IMR-90 (cell line): ENCODE data around the gene DOK4. TPM values are rescaled to one million over a fixed set of nuclear protein-coding genes. Genes with fewer than 3 reads are reported as not detected.

Source experiments
- ATAC-seq: fragments of 200-7000 bp; cut with Tn5 transposase; 2 replicates; pipeline ENCODE4 v1.9.1; 2020; ENCODE audit warnings: low read depth, mild to moderate bottlenecking, moderate library complexity
- BruUV-seq: library from RNA; stranded (reverse); fragments of 400-500 nt; replicated peaks from 2 replicates; lab custom pipeline; 2021; lab: Mats Ljungman, UMichigan
- CTCF ChIA-PET: fragments of 300-600 bp; formaldehyde crosslinking; extraction: SDS; loops from one replicate; lab custom pipeline; 2021; ENCODE audit warnings: antibody characterized with exemption; lab: Yijun Ruan, JAX
- POLR2A ChIA-PET: fragments of 300-600 bp; sonication (Branson Sonifier 250); formaldehyde crosslinking; loops from one replicate; lab custom pipeline; 2022; ENCODE audit warnings: antibody characterized with exemption; ENCODE audit not compliant: unreplicated experiment; lab: Charles Lee
- DNase-seq: peaks from one replicate; pipeline ENCODE4 v3.0.0; 2013
- H2AFZ ChIP-seq: replicated peaks from 2 replicates; pipeline ENCODE3; 2013; ENCODE audit warnings: low read length, mild to moderate bottlenecking; ENCODE audit not compliant: poor library complexity
- H2AK5ac ChIP-seq: 2 replicates; pipeline ENCODE4 v1.6.1; 2013; ENCODE audit warnings: low read depth, low read length, inconsistent platforms
- H2AK9ac ChIP-seq: replicated peaks from 2 replicates; pipeline ENCODE3; 2013; ENCODE audit warnings: mild to moderate bottlenecking, low read depth, low read length, moderate library complexity; ENCODE audit not compliant: poor library complexity
- H2BK120ac ChIP-seq: 2 replicates; pipeline ENCODE4 v1.6.1; 2013; ENCODE audit warnings: low read depth, low read length, inconsistent platforms
- H2BK15ac ChIP-seq: 3 replicates; pipeline ENCODE4 v1.6.1; 2013; ENCODE audit warnings: low read depth, low read length, inconsistent platforms
- H2BK20ac ChIP-seq: 2 replicates; pipeline ENCODE4 v1.6.1; 2013; ENCODE audit warnings: low read depth, mild to moderate bottlenecking, inconsistent platforms, low read length, moderate library complexity
- H2BK5ac ChIP-seq: 2 replicates; pipeline ENCODE4 v1.6.1; 2013; ENCODE audit warnings: mild to moderate bottlenecking, low read depth, low read length, inconsistent platforms; ENCODE audit not compliant: poor library complexity, severe bottlenecking
- H3K14ac ChIP-seq: replicated peaks from 2 replicates; pipeline ENCODE4 v1.6.1; 2013; ENCODE audit warnings: low read depth, low read length, inconsistent platforms
- H3K18ac ChIP-seq: 2 replicates; pipeline ENCODE4 v1.6.1; 2013; ENCODE audit warnings: low read depth, low read length, control low read depth
- H3K23ac ChIP-seq: 2 replicates; pipeline ENCODE4 v1.6.1; 2013; ENCODE audit warnings: low read depth, low read length, inconsistent platforms
- H3K27ac ChIP-seq: 2 replicates; pipeline ENCODE4 v1.5.1; 2013; ENCODE audit warnings: mild to moderate bottlenecking, control low read depth, low read length; ENCODE audit not compliant: insufficient read depth
- H3K27me3 ChIP-seq: 2 replicates; pipeline ENCODE4 v1.6.1; 2013; ENCODE audit warnings: low read length; ENCODE audit not compliant: control insufficient read depth, insufficient read depth
- H3K36me3 ChIP-seq: 2 replicates; pipeline ENCODE4 v1.6.1; 2013; ENCODE audit warnings: low read length, mixed read lengths; ENCODE audit not compliant: control insufficient read depth, insufficient read depth
- H3K4ac ChIP-seq: 2 replicates; pipeline ENCODE4 v1.6.1; 2013; ENCODE audit warnings: low read depth, low read length, inconsistent platforms
- H3K4me1 ChIP-seq: 2 replicates; pipeline ENCODE4 v1.6.1; 2013; ENCODE audit warnings: low read length, mixed read lengths; ENCODE audit not compliant: control insufficient read depth, insufficient read depth
- H3K4me2 ChIP-seq: 2 replicates; pipeline ENCODE4 v1.6.1; 2013; ENCODE audit warnings: low read depth, mild to moderate bottlenecking, control low read depth, low read length, moderate library complexity
- H3K4me3 ChIP-seq: 2 replicates; pipeline ENCODE4 v1.5.1; 2013; ENCODE audit warnings: low read depth, mild to moderate bottlenecking, control low read depth, low read length, moderate library complexity; ENCODE audit not compliant: insufficient read depth
- H3K56ac ChIP-seq: 2 replicates; pipeline ENCODE4 v1.6.1; 2013; ENCODE audit warnings: low read length, inconsistent platforms; ENCODE audit not compliant: insufficient read depth; ENCODE audit errors: extremely low read depth
- H3K79me1 ChIP-seq, 2 experiments: 2 replicates each; pipeline ENCODE4 v1.6.1; 2013; ENCODE audit warnings: low read length in 2 of 2, inconsistent platforms in 1 of 2, low read depth in 1 of 2
- H3K9ac ChIP-seq: 2 replicates; pipeline ENCODE4 v1.6.1; 2013; ENCODE audit warnings: low read depth, low read length, control low read depth
- H3K9me1 ChIP-seq: 2 replicates; pipeline ENCODE4 v1.6.1; 2013; ENCODE audit warnings: low read length, inconsistent platforms; ENCODE audit not compliant: insufficient read depth
- H3K9me3 ChIP-seq: 2 replicates; pipeline ENCODE4 v1.6.1; 2013; ENCODE audit warnings: low read length; ENCODE audit not compliant: control insufficient read depth, insufficient read depth
- H4K20me1 ChIP-seq: 2 replicates; pipeline ENCODE4 v1.6.1; 2013; ENCODE audit warnings: low read length, inconsistent platforms; ENCODE audit not compliant: insufficient read depth
- H4K5ac ChIP-seq: 2 replicates; pipeline ENCODE4 v1.6.1; 2013; ENCODE audit warnings: mild to moderate bottlenecking, low read depth, low read length, control low read depth
- H4K8ac ChIP-seq, 2 experiments: 2 replicates each; pipeline ENCODE4 v1.6.1; 2013; ENCODE audit warnings: low read depth in 2 of 2, low read length in 2 of 2, control low read depth in 1 of 2, inconsistent platforms in 1 of 2
- H4K91ac ChIP-seq: 2 replicates; pipeline ENCODE4 v1.6.1; 2013; ENCODE audit warnings: low read depth, low read length, inconsistent platforms; ENCODE audit not compliant: insufficient read depth
- BHLHE40 ChIP-seq: fragments of 150-350 bp; IDR thresholded peaks from 2 replicates; pipeline ENCODE4 v1.6.1; 2016; ENCODE audit warnings: mild to moderate bottlenecking, low read depth, low read length
- CEBPB ChIP-seq: IDR thresholded peaks from 2 replicates; pipeline ENCODE4 v1.6.1; 2012; ENCODE audit warnings: low read depth, low read length, improper control_type of control experiment
- CHD1 ChIP-seq: IDR thresholded peaks from 2 replicates; pipeline ENCODE4 v1.6.1; 2012; ENCODE audit warnings: low read depth, low read length, improper control_type of control experiment
- FOS ChIP-seq: fragments of 150-350 bp; IDR thresholded peaks from 2 replicates; pipeline ENCODE4 v1.6.1; 2016; ENCODE audit warnings: low read depth, low read length
- MAFK ChIP-seq: IDR thresholded peaks from 2 replicates; pipeline ENCODE4 v1.6.1; 2012; ENCODE audit warnings: low read depth, low read length, improper control_type of control experiment
- MAZ ChIP-seq: IDR thresholded peaks from 2 replicates; pipeline ENCODE4 v1.6.1; 2012; ENCODE audit warnings: low read depth, mild to moderate bottlenecking, low read length, improper control_type of control experiment, moderate library complexity, borderline replicate concordance
- MXI1 ChIP-seq: IDR thresholded peaks from 2 replicates; pipeline ENCODE4 v1.6.1; 2012; ENCODE audit warnings: low read depth, mild to moderate bottlenecking, low read length, moderate library complexity, borderline replicate concordance
- NFE2L2 ChIP-seq: fragments of 150-350 bp; IDR thresholded peaks from 2 replicates; pipeline ENCODE4 v1.6.1; 2016; ENCODE audit warnings: low read depth, mild to moderate bottlenecking, low read length
- POLR2A ChIP-seq: IDR thresholded peaks from 2 replicates; pipeline ENCODE4 v1.6.1; 2012; ENCODE audit warnings: mild to moderate bottlenecking, low read depth, low read length
- RAD21 ChIP-seq: IDR thresholded peaks from 2 replicates; pipeline ENCODE4 v1.6.1; 2012; ENCODE audit warnings: low read length, improper control_type of control experiment
- RCOR1 ChIP-seq: IDR thresholded peaks from 2 replicates; pipeline ENCODE4 v1.6.1; 2012; ENCODE audit warnings: mild to moderate bottlenecking, low read length, improper control_type of control experiment; ENCODE audit not compliant: insufficient replicate concordance
- RFX5 ChIP-seq: IDR thresholded peaks from 2 replicates; pipeline ENCODE4 v1.8.0; 2012; ENCODE audit warnings: low read depth, mild to moderate bottlenecking, low read length, moderate library complexity
- SMC3 ChIP-seq: fragments of 150-350 bp; IDR thresholded peaks from 2 replicates; pipeline ENCODE4 v1.6.1; 2016; ENCODE audit warnings: low read depth, mild to moderate bottlenecking, antibody characterized with exemption, low read length, moderate library complexity
- USF2 ChIP-seq: fragments of 150-350 bp; IDR thresholded peaks from 2 replicates; pipeline ENCODE4 v1.6.1; 2017; ENCODE audit warnings: mild to moderate bottlenecking, antibody characterized with exemption, low read length, low read depth
- WGBS, 2 experiments: methylation state at CpG; one replicate each; pipeline versions ENCODE4 v1.1.5 to v1.1.7; 2013; ENCODE audit warnings: missing lambda C conversion rate in 2 of 2; ENCODE audit not compliant: insufficient read length in 1 of 2; ENCODE audit errors: extremely low coverage in 2 of 2; 5-methylcytosine and 5-hydroxymethylcytosine counted together
- dilution Hi-C: fragments of 300-500 bp; cut with HindIII; formaldehyde crosslinking; loops from one replicate; pipeline ENCODE4 v1.14.3; 2018; ENCODE audit warnings: low sequenced_read_pairs; ENCODE audit not compliant: unreplicated experiment
- in situ Hi-C: fragments of 300-500 bp; cut with MboI; formaldehyde crosslinking; loops from 3 replicates; pipeline ENCODE4 v1.14.3; 2019; ENCODE audit warnings: low sequenced_read_pairs, inconsistent platforms, mixed read lengths
- intact Hi-C: fragments of 100-400 bp; cut with micrococcal nuclease; formaldehyde crosslinking; loops from 2 replicates; pipeline ENCODE4 v1.10.0; 2022
- polyA plus RNA-seq, 3 experiments: library from polyadenylated mRNA; depleted of rRNA; stranded (reverse); fragments of >200 nt; gene quantifications; 2 replicates each; pipeline ENCODE4 v1.2.3, GENCODE V29; 2012; ENCODE audit warnings: low replicate concordance in 1 of 3
- total RNA-seq: library from RNA; depleted of rRNA; stranded (reverse); fragments of >200 nt; gene quantifications from 2 replicates; pipeline ENCODE4 v1.2.3, GENCODE V29; 2012
- TF ChIP-seq, protein P1 (sequence below): fragments of 150-350 bp; IDR thresholded peaks from 2 replicates; pipeline ENCODE4 v1.6.1; 2016; ENCODE audit warnings: low read depth, mild to moderate bottlenecking, low read length, moderate library complexity, borderline replicate concordance
- TF ChIP-seq, protein P2 (sequence below): conservative IDR thresholded peaks from 2 replicates; pipeline ENCODE4 v1.5.1; 2012; ENCODE audit warnings: mild to moderate bottlenecking, low read depth, low read length, improper control_type of control experiment

The DOK4 gene
- total and polyA plus RNA-seq, 2 of the 4 experiments (the other 2 are of a cell fraction), result 22.0 to 25.9 TPM

GRCh38 chr16:57423152-57423551 is 63.1 kb downstream of the DOK4 start:
- Histone ChIP-seq H3K23ac (no peak overlapping the region), H4K8ac (peak overlapping the region in 1 of 2 experiments; percentile 55; a peak in 2 of 4 replicates), H3K18ac (no peak overlapping the region), H3K36me3 (peaks cover 5% of the 10 kb centered on the region), H3K27ac (no peak overlapping the region), H3K4me1 (peaks cover 2% of the 10 kb centered on the region), H2AFZ (peak overlapping the region; percentile 15), H2AK5ac (0 out of 2 replicates have a peak overlapping the region, but pooled peaks have one; percentile 56), H2BK5ac (no peak overlapping the region), H3K14ac (no peak overlapping the region), H2BK20ac (no peak overlapping the region), H4K5ac (no peak overlapping the region), H3K27me3 (no peaks in the 10 kb centered on the region), H3K79me1 (no peaks in the 10 kb centered on the region), H3K9ac (no peak overlapping the region), H2AK9ac (no peak overlapping the region), H3K4ac (no peak overlapping the region), H3K4me2 (no peak overlapping the region), H4K20me1 (no peaks in the 10 kb centered on the region), H3K56ac (no peak overlapping the region), H4K91ac (no peak overlapping the region), H3K9me3 (no peaks in the 10 kb centered on the region), H2BK120ac (no peak overlapping the region), H2BK15ac (no peak overlapping the region), H3K4me3 (no peak overlapping the region), H3K9me1 (no peaks in the 10 kb centered on the region)
- in situ Hi-C loops (no loop called here), dilution Hi-C loops (no loop called here), intact Hi-C loops (no loop called here)
- ChIA-PET CTCF (interaction anchor here (0.5 to 4.5 kb wide), 3 partner anchors 10 to 254 kb away, joined by 3 to 30 read pairs (median 4); no protein-coding TSS in a partner anchor), POLR2A (no interaction called here)
- no TSS peak for BruUV-seq
- DNase-seq (no peak), ATAC-seq (no peak)
- WGBS, 2 experiments, result 83% methylated on average over 1 of the region's 2 CpGs; no CpG with 5 or more reads in 1 of the 2 experiments
- no peak for TF ChIP-seq MAZ
- TF ChIP-seq RAD21, result no peak
- no peak for TF ChIP-seq CEBPB
- no peak for TF ChIP-seq MAFK
- TF ChIP-seq POLR2A, result no peak
- TF ChIP-seq FOS, result no peak
- TF ChIP-seq, protein P1, sequence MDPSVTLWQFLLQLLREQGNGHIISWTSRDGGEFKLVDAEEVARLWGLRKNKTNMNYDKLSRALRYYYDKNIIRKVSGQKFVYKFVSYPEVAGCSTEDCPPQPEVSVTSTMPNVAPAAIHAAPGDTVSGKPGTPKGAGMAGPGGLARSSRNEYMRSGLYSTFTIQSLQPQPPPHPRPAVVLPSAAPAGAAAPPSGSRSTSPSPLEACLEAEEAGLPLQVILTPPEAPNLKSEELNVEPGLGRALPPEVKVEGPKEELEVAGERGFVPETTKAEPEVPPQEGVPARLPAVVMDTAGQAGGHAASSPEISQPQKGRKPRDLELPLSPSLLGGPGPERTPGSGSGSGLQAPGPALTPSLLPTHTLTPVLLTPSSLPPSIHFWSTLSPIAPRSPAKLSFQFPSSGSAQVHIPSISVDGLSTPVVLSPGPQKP, result no peak
- TF ChIP-seq CHD1, result no peak
- no peak for TF ChIP-seq MXI1
- TF ChIP-seq BHLHE40, result no peak
- TF ChIP-seq SMC3, result no peak
- no peak for TF ChIP-seq USF2
- TF ChIP-seq NFE2L2, result no peak
- TF ChIP-seq, protein P2, sequence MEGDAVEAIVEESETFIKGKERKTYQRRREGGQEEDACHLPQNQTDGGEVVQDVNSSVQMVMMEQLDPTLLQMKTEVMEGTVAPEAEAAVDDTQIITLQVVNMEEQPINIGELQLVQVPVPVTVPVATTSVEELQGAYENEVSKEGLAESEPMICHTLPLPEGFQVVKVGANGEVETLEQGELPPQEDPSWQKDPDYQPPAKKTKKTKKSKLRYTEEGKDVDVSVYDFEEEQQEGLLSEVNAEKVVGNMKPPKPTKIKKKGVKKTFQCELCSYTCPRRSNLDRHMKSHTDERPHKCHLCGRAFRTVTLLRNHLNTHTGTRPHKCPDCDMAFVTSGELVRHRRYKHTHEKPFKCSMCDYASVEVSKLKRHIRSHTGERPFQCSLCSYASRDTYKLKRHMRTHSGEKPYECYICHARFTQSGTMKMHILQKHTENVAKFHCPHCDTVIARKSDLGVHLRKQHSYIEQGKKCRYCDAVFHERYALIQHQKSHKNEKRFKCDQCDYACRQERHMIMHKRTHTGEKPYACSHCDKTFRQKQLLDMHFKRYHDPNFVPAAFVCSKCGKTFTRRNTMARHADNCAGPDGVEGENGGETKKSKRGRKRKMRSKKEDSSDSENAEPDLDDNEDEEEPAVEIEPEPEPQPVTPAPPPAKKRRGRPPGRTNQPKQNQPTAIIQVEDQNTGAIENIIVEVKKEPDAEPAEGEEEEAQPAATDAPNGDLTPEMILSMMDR, result no peak
- TF ChIP-seq RFX5, result no peak
- TF ChIP-seq RCOR1, result no peak
